Measurements from ENCODE around the gene TSPEAR.
"Not testable (repeated sequence)": the region's sequence is repeated elsewhere in the genome, so short reads cannot be mapped to it uniquely, and the experiment has no call there.

Gene TSPEAR

GRCh38 chr21:44670642-44671432 is 40.5 kb downstream of the TSPEAR start:
- DNase-seq (ENCODE audit: low read depth) = no peak
- no peak for TF ChIP-seq POLR2A (IDR thresholded peaks at IDR 0.05; ENCODE audit: extremely low read depth, insufficient read length)
- TF ChIP-seq, protein P1, sequence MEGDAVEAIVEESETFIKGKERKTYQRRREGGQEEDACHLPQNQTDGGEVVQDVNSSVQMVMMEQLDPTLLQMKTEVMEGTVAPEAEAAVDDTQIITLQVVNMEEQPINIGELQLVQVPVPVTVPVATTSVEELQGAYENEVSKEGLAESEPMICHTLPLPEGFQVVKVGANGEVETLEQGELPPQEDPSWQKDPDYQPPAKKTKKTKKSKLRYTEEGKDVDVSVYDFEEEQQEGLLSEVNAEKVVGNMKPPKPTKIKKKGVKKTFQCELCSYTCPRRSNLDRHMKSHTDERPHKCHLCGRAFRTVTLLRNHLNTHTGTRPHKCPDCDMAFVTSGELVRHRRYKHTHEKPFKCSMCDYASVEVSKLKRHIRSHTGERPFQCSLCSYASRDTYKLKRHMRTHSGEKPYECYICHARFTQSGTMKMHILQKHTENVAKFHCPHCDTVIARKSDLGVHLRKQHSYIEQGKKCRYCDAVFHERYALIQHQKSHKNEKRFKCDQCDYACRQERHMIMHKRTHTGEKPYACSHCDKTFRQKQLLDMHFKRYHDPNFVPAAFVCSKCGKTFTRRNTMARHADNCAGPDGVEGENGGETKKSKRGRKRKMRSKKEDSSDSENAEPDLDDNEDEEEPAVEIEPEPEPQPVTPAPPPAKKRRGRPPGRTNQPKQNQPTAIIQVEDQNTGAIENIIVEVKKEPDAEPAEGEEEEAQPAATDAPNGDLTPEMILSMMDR (IDR thresholded peaks at IDR 0.05; ENCODE audit: low read depth, low read length) = no peak
- TF ChIP-seq, protein P2, sequence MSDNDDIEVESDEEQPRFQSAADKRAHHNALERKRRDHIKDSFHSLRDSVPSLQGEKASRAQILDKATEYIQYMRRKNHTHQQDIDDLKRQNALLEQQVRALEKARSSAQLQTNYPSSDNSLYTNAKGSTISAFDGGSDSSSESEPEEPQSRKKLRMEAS (IDR thresholded peaks at IDR 0.05; ENCODE audit: low read depth, low read length) = no peak
- no peak for TF ChIP-seq MYC (IDR thresholded peaks at IDR 0.05; ENCODE audit: low read depth, low read length)
- no peak overlapping the region for H3K4me3 ChIP-seq (ENCODE audit: low read depth, low read length)

DNA sequence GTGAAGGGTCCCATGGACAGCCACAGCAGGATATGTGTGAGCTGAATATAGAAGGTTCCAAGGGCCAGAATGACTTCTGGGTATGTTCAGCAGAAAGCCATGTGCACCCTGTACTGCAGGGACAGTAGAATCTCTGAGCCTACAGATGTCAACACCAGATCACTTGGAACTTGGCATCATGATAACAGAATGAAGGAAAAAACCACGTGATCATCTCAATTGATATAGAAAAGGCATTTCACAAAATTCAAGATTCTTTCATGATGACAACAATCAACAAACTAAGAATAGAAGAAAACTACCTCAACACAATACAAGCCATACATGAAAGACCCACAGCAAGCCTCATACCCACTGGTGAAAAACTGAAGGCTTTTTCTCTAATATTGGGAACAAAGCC is 43.8 kb downstream of the TSPEAR start:
- no peak overlapping the region for H3K4me3 ChIP-seq (ENCODE audit: low read depth, low read length)
- TF ChIP-seq, protein P1 (IDR thresholded peaks at IDR 0.05; ENCODE audit: low read depth, low read length) = no peak
- TF ChIP-seq POLR2A (IDR thresholded peaks at IDR 0.05; ENCODE audit: extremely low read depth, insufficient read length) = no peak
- no peak for TF ChIP-seq MYC (IDR thresholded peaks at IDR 0.05; ENCODE audit: low read depth, low read length)
- TF ChIP-seq, protein P2 (IDR thresholded peaks at IDR 0.05; ENCODE audit: low read depth, low read length) = no peak
- no peak for DNase-seq (ENCODE audit: low read depth)

GRCh38 chr21:44666401-44667320 is 44.7 kb downstream of the TSPEAR start, which contains the start of gene KRTAP12-2:
TSS of gene KRTAP12-2 (minus strand) at chr21:44666927. CDS start at chr21:44666886, 41 bp downstream.
- DNase-seq (ENCODE audit: low read depth) = no peak
- H3K4me3 ChIP-seq (ENCODE audit: low read depth, low read length) = no peak within 1 kb of the TSS
- TF ChIP-seq, protein P2 (IDR thresholded peaks at IDR 0.05; ENCODE audit: low read depth, low read length) = no peak
- TF ChIP-seq POLR2A (IDR thresholded peaks at IDR 0.05; ENCODE audit: extremely low read depth, insufficient read length) (no peak), MYC (IDR thresholded peaks at IDR 0.05; ENCODE audit: low read depth, low read length) (no peak)
- TF ChIP-seq, protein P1 (IDR thresholded peaks at IDR 0.05; ENCODE audit: low read depth, low read length) = no peak

GRCh38 chr21:44664691-44665090 is 46.7 kb downstream of the TSPEAR start:
- DNase-seq (ENCODE audit: low read depth) = no peak
- no peak overlapping the region for H3K4me3 ChIP-seq (ENCODE audit: low read depth, low read length)
- TF ChIP-seq, protein P1 (IDR thresholded peaks at IDR 0.05; ENCODE audit: low read depth, low read length) = no peak
- TF ChIP-seq, protein P2 (IDR thresholded peaks at IDR 0.05; ENCODE audit: low read depth, low read length) = no peak
- TF ChIP-seq MYC (IDR thresholded peaks at IDR 0.05; ENCODE audit: low read depth, low read length) = no peak
- TF ChIP-seq POLR2A (IDR thresholded peaks at IDR 0.05; ENCODE audit: extremely low read depth, insufficient read length) = no peak

DNA sequence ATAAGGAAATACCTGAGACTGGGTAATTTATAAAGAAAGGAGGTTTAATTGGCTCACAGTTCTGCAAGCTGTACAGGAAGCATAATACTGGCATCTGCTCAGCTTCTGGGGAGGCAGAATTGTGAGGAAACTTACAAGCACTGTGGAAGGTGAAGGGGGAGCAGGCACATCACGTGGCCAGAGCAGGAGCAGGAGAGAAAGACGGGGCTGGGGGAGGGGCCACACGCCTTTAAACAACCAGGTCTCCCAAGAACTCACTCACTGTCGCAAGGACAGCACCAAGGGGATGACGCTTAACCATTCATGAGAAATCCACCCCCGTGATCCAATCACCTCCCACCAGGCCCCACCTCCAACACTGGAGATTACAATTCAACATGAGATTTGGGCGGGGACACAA is 49.8 kb downstream of the TSPEAR start:
- DNase-seq (ENCODE audit: low read depth); H3K4me3 ChIP-seq (ENCODE audit: low read depth, low read length): not testable (repeated sequence)

All from NB4 (cell line).